Measurements from ENCODE around the gene PANK4.

GRCh38 chr1:2472109-2472508 lies 54.3 kb downstream of the PANK4 start:
- TF ChIP-seq CTCF (IDR thresholded peaks at IDR 0.05) (no peak), POLR2A (IDR thresholded peaks at IDR 0.05) (no peak)

All from testis (tissue), 2 donors.